ENCODE measurements around the gene ATP2B2.

The ATP2B2 gene

GRCh38 chr3:10453431-10454163 is 51.8 kb downstream of the ATP2B2 start:
- no peak for DNase-seq (ENCODE audit: low read depth in 2 of 2, low spot score in 1 of 2)

- no peak for DNase-seq (ENCODE audit: low read depth in 2 of 2, low spot score in 1 of 2)
Measured at GRCh38 chr3:10450494-10451440, 54.6 kb downstream of the ATP2B2 start.

- no peak for DNase-seq (ENCODE audit: low read depth in 2 of 2, low spot score in 1 of 2)
Measured at GRCh38 chr3:10449436-10449835, 56.0 kb downstream of the ATP2B2 start.

GRCh38 chr3:10448544-10448943 is 56.8 kb downstream of the ATP2B2 start:
- DNase-seq (ENCODE audit: low read depth in 2 of 2, low spot score in 1 of 2): no peak

- no peak for DNase-seq (ENCODE audit: low read depth in 2 of 2, low spot score in 1 of 2)
Measured at GRCh38 chr3:10447527-10448260, 57.7 kb downstream of the ATP2B2 start.

GRCh38 chr3:10447110-10447509 is 58.3 kb downstream of the ATP2B2 start:
- DNase-seq (ENCODE audit: low read depth in 2 of 2, low spot score in 1 of 2): no peak

- DNase-seq (ENCODE audit: low read depth in 2 of 2, low spot score in 1 of 2): no peak
Measured at GRCh38 chr3:10445561-10446175, 59.7 kb downstream of the ATP2B2 start.

GRCh38 chr3:10444511-10444910 is 60.9 kb downstream of the ATP2B2 start:
- DNase-seq (ENCODE audit: low read depth in 2 of 2, low spot score in 1 of 2): no peak

GRCh38 chr3:10444110-10444429 is 61.3 kb downstream of the ATP2B2 start:
- DNase-seq (ENCODE audit: low read depth in 2 of 2, low spot score in 1 of 2): no peak

GRCh38 chr3:10443272-10444109 is 61.9 kb downstream of the ATP2B2 start:
- no peak for DNase-seq (ENCODE audit: low read depth in 2 of 2, low spot score in 1 of 2)

- DNase-seq (ENCODE audit: low read depth in 2 of 2, low spot score in 1 of 2): no peak
Measured at GRCh38 chr3:10442151-10442795, 63.1 kb downstream of the ATP2B2 start.

- no peak for DNase-seq (ENCODE audit: low read depth in 2 of 2, low spot score in 1 of 2)
Measured at GRCh38 chr3:10440684-10441083, 64.7 kb downstream of the ATP2B2 start.

- DNase-seq (ENCODE audit: low read depth in 2 of 2, low spot score in 1 of 2): no peak
Measured at GRCh38 chr3:10438902-10439610, 66.3 kb downstream of the ATP2B2 start.

- no peak for DNase-seq (ENCODE audit: low read depth in 2 of 2, low spot score in 1 of 2)
Measured at GRCh38 chr3:10437995-10438901, 67.1 kb downstream of the ATP2B2 start.

GRCh38 chr3:10437272-10437994 is 68.0 kb downstream of the ATP2B2 start:
- DNase-seq (ENCODE audit: low read depth in 2 of 2, low spot score in 1 of 2): peak; percentile 7 to 14

GRCh38 chr3:10435850-10436249 is 69.5 kb downstream of the ATP2B2 start:
- DNase-seq (ENCODE audit: low read depth in 2 of 2, low spot score in 1 of 2): no peak

- DNase-seq (ENCODE audit: low read depth in 2 of 2, low spot score in 1 of 2): no peak
Measured at GRCh38 chr3:10434938-10435336, 70.4 kb downstream of the ATP2B2 start.
